ENCODE measurements around the gene RABGEF1. TPM values are rescaled to one million over a fixed set of nuclear protein-coding genes. Genes with fewer than 3 reads are reported as not detected.

RABGEF1 gene
- total RNA-seq, 5 donors from 2014 or later (not counting 1 experiment from before 2014, with no cell fraction given): 18.2 to 22.6 (median 20.9) TPM

GRCh38 chr7:66847879-66848790 is 107.6 kb downstream of the RABGEF1 start:
- Histone ChIP-seq H3K4me3 (ENCODE audit: control insufficient read depth in 1 of 2, extremely low read depth in 1 of 2, low read length in 1 of 2) (no peak overlapping the region), H3K36me3 (ENCODE audit: control insufficient read depth in 2 of 2, extremely low read depth in 1 of 2, insufficient read depth in 1 of 2, low read length in 1 of 2) (no peaks in the 10 kb centered on the region), H3K27me3 (replicated peaks in 1 of 2; ENCODE audit: control insufficient read depth in 2 of 2, extremely low read depth in 1 of 2, insufficient read depth in 2 of 2, low read length in 1 of 2) (no peaks in the 10 kb centered on the region), H3K4me1 (ENCODE audit: control insufficient read depth in 1 of 2, extremely low read depth in 1 of 2, insufficient read depth in 2 of 2, low read length in 2 of 2) (peaks cover 9 to 22% of the 10 kb centered on the region in 2 experiments), H3K9me3 (no peaks in the 10 kb centered on the region), H3K27ac (ENCODE audit: low read length) (no peak overlapping the region)
- ChIA-PET POLR2A (no interaction called here), CTCF (no interaction called here)
- Mint-ChIP-seq H3K27ac (peak overlapping the region; percentile 2 to 15), H3K36me3 (no peaks in the 10 kb centered on the region), H3K4me3 (no peak overlapping the region), H3K27me3 (no peaks in the 10 kb centered on the region), H3K4me1 (peaks cover 19 to 29% (median 25%) of the 10 kb centered on the region in 3 donors), H3K9me3 (no peaks in the 10 kb centered on the region)
- WGBS (ENCODE audit: insufficient coverage): 100% methylated on average over 1 of the region's 9 CpGs
- DNase-seq: peak in 1 of 35 experiments; percentile 18
- ATAC-seq (replicated peaks in 1 of 4): no peak

GRCh38 chr7:66859339-66859738 is 118.8 kb downstream of the RABGEF1 start:
- Histone ChIP-seq H3K4me3 (ENCODE audit: control insufficient read depth in 1 of 2, extremely low read depth in 1 of 2, low read length in 1 of 2) (no peak overlapping the region), H3K27me3 (replicated peaks in 1 of 2; ENCODE audit: control insufficient read depth in 2 of 2, extremely low read depth in 1 of 2, insufficient read depth in 2 of 2, low read length in 1 of 2) (no peaks in the 10 kb centered on the region), H3K36me3 (ENCODE audit: control insufficient read depth in 2 of 2, extremely low read depth in 1 of 2, insufficient read depth in 1 of 2, low read length in 1 of 2) (peaks cover 3 to 6% of the 10 kb centered on the region in 2 donors), H3K27ac (ENCODE audit: low read length) (peak overlapping the region; percentile 50), H3K9me3 (no peaks in the 10 kb centered on the region), H3K4me1 (ENCODE audit: control insufficient read depth in 1 of 2, extremely low read depth in 1 of 2, insufficient read depth in 2 of 2, low read length in 2 of 2) (peaks cover 0 to 14% of the 10 kb centered on the region in 2 experiments)
- H3K4me3 Mint-ChIP-seq: peak overlapping the region in 1 of 3 donors; percentile 50
- DNase-seq: no peak
- POLR2A ChIA-PET: no interaction called here
- CTCF ChIA-PET: no interaction called here
- H3K4me1 Mint-ChIP-seq: peaks cover 5 to 11% (median 8%) of the 10 kb centered on the region in 3 donors
- no peaks in the 10 kb centered on the region for H3K27me3 Mint-ChIP-seq
- ATAC-seq (replicated peaks in 1 of 4): no peak
- no peaks in the 10 kb centered on the region for H3K9me3 Mint-ChIP-seq
- H3K27ac Mint-ChIP-seq: peak overlapping the region; percentile 84 to 90
- WGBS (ENCODE audit: insufficient coverage): 92% methylated on average over 1 of the region's 1 CpG
- peaks cover 35% of the 10 kb centered on the region for H3K36me3 Mint-ChIP-seq

DNA sequence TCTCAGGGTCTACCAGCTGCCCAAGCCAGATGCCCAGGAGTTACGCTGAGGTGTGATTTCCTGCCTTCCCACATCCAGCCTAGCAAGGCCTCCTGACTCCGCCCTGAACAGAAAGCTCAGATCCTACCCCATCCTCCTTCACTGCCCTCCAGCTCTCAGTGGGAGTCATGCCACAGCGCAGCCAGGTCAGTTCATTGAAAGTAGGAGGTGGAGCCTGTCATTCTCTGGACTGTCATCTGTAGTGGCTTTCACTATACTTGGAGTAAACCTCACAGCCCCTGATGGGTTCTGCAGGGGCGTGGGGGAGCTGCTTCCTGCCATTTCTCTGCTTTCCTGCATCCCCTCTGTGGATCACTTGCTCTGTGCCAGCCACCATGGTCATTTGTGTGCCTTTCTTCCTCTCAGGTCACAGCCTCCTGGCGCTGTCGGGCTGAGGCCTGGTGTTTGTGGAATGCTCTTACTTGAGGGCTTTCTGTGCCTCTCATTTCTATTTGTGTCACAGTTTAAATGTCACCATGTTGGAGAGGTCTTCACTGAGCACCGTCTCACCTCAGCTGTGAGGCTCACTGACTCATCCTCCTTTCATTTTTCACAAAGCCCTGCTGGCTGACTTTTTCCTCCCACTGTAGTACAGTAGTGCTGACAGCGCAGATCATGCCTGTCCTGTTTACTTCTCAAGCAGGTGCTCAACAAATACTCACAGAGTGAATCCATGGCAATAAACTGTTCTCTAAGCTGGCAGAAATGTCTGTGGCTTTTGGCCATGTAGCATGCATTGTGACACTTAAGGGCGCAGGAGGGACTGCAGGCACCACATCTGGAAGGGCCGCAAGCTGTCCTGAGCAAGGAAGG is 119.5 kb downstream of the RABGEF1 start:
- Histone ChIP-seq H3K9me3 (no peaks in the 10 kb centered on the region), H3K27ac (ENCODE audit: low read length) (peak overlapping the region; percentile 50), H3K4me1 (ENCODE audit: control insufficient read depth in 1 of 2, extremely low read depth in 1 of 2, insufficient read depth in 2 of 2, low read length in 2 of 2) (peaks cover 0 to 14% of the 10 kb centered on the region in 2 experiments), H3K27me3 (replicated peaks in 1 of 2; ENCODE audit: control insufficient read depth in 2 of 2, extremely low read depth in 1 of 2, insufficient read depth in 2 of 2, low read length in 1 of 2) (no peaks in the 10 kb centered on the region), H3K4me3 (ENCODE audit: control insufficient read depth in 1 of 2, extremely low read depth in 1 of 2, low read length in 1 of 2) (no peak overlapping the region), H3K36me3 (ENCODE audit: control insufficient read depth in 2 of 2, extremely low read depth in 1 of 2, insufficient read depth in 1 of 2, low read length in 1 of 2) (peaks cover 3 to 6% of the 10 kb centered on the region in 2 donors)
- Mint-ChIP-seq H3K4me1 (peaks cover 10 to 15% (median 14%) of the 10 kb centered on the region in 3 donors), H3K4me3 (peak overlapping the region in 2 of 3 donors; percentile 50), H3K9me3 (no peaks in the 10 kb centered on the region), H3K27me3 (no peaks in the 10 kb centered on the region), H3K36me3 (peaks cover 36% of the 10 kb centered on the region), H3K27ac (peak overlapping the region; percentile 84 to 90)
- ATAC-seq (replicated peaks in 1 of 4): peak in 3 of 4 experiments; percentile 30 to 78 (median 65)
- WGBS (ENCODE audit: insufficient coverage): 54% methylated on average over 5 of the region's 10 CpGs
- DNase-seq: peak in 2 of 35 experiments; percentile 2 to 8
- ChIA-PET CTCF (no interaction called here), POLR2A (interaction anchor here in 1 of 2 donors (0.5 kb wide), 1 partner anchor 53 kb away, joined by 8 read pairs; no protein-coding TSS in a partner anchor)

GRCh38 chr7:66860767-66861166 is 120.2 kb downstream of the RABGEF1 start:
- CTCF ChIA-PET: no interaction called here
- Histone ChIP-seq H3K27me3 (replicated peaks in 1 of 2; ENCODE audit: control insufficient read depth in 2 of 2, extremely low read depth in 1 of 2, insufficient read depth in 2 of 2, low read length in 1 of 2) (no peaks in the 10 kb centered on the region), H3K27ac (ENCODE audit: low read length) (no peak overlapping the region), H3K36me3 (ENCODE audit: control insufficient read depth in 2 of 2, extremely low read depth in 1 of 2, insufficient read depth in 1 of 2, low read length in 1 of 2) (peaks cover 3 to 6% of the 10 kb centered on the region in 2 donors), H3K9me3 (no peaks in the 10 kb centered on the region), H3K4me1 (ENCODE audit: control insufficient read depth in 1 of 2, extremely low read depth in 1 of 2, insufficient read depth in 2 of 2, low read length in 2 of 2) (peaks cover 0 to 14% of the 10 kb centered on the region in 2 experiments), H3K4me3 (ENCODE audit: control insufficient read depth in 1 of 2, extremely low read depth in 1 of 2, low read length in 1 of 2) (no peak overlapping the region)
- ATAC-seq (replicated peaks in 1 of 4): no peak
- Mint-ChIP-seq H3K36me3 (peaks cover 36% of the 10 kb centered on the region), H3K27me3 (no peaks in the 10 kb centered on the region), H3K4me1 (peaks cover 10 to 18% (median 14%) of the 10 kb centered on the region in 3 donors), H3K27ac (no peak overlapping the region), H3K9me3 (no peaks in the 10 kb centered on the region), H3K4me3 (no peak overlapping the region)
- WGBS (ENCODE audit: insufficient coverage): 100% methylated on average over 1 of the region's 3 CpGs
- no peak for DNase-seq
- POLR2A ChIA-PET: no interaction called here

Other genes with a start within 250 kb of the RABGEF1 start
- 10 to 100 TPM; 23.1 to 44.3 (median 39.3) TPM for gene KCTD7, start 111.9 kb upstream of the RABGEF1 start, total RNA-seq
- 10 to 100 TPM; 79.0 to 97.6 (median 91.9) TPM for gene TMEM248, start 180.5 kb downstream of the RABGEF1 start, total RNA-seq

Measured in T-cell (primary cell).